Prostate gland (tissue), 2 donors: ENCODE data around the gene NOVA1. TPM values are rescaled to one million over a fixed set of nuclear protein-coding genes. Genes with fewer than 3 reads are reported as not detected.

Experiments
- DNase-seq: peaks from one replicate; pipeline ENCODE4 v3.0.0-alpha.2; 2019; ENCODE audit warnings: low spot score
- H3K27ac ChIP-seq, 2 donors: fragments of 200-600 bp; sonication (generic); 2 replicates each; pipeline ENCODE4 v1.5.1; 2017 to 2019
- H3K27me3 ChIP-seq: fragments of 200-600 bp; sonication (generic); replicated peaks from 2 replicates; pipeline ENCODE4 v1.5.1; 2019; ENCODE audit not compliant: insufficient read depth
- H3K36me3 ChIP-seq, 2 donors: fragments of 200-600 bp; sonication (generic); 1 replicate in 1 of 2; 2 replicates in 1 of 2; pipeline versions ENCODE4 v1.5.1 to v1.8.1; 2017 to 2019
- H3K4me1 ChIP-seq: fragments of 200-600 bp; sonication (generic); replicated peaks from 2 replicates; pipeline ENCODE4 v1.5.1; 2019
- H3K4me3 ChIP-seq, 2 donors: fragments of 200-600 bp; sonication (generic); 2 replicates each; pipeline ENCODE4 v1.5.1; 2017 to 2019
- H3K9me3 ChIP-seq: fragments of 200-600 bp; sonication (generic); 2 replicates; pipeline ENCODE4 v1.5.1; 2017
- CTCF ChIP-seq, 4 experiments: fragments of 200-600 bp in 2 of 4; fragments of 450-650 bp in 2 of 4; sonication (generic) in 2 of 4; IDR thresholded peaks; 1 replicate in 3 of 4; 2 replicates in 1 of 4; pipeline ENCODE4 v1.5.1; 2016 to 2019; ENCODE audit warnings: antibody characterized with exemption in 4 of 4, mild to moderate bottlenecking in 2 of 4, moderate library complexity in 2 of 4
- POLR2A ChIP-seq: fragments of 450-650 bp; IDR thresholded peaks from one replicate; pipeline ENCODE4 v1.6.1; 2016; ENCODE audit warnings: antibody characterized with exemption, mild to moderate bottlenecking
- POLR2AphosphoS5 ChIP-seq: sonication (generic); formaldehyde crosslinking; IDR thresholded peaks from one replicate; pipeline ENCODE4 v1.6.1; 2017; ENCODE audit warnings: antibody characterized with exemption
- WGBS: methylation state at CpG from one replicate; pipeline ENCODE4 v1.1.5; 2018; 5-methylcytosine and 5-hydroxymethylcytosine counted together
- intact Hi-C: fragments of 100-400 bp; cut with DNase I; formaldehyde crosslinking; loops from one replicate; pipeline ENCODE4 v1.14.2; 2022
- total RNA-seq, 2 donors: library from RNA; depleted of rRNA; stranded (reverse); fragments of >200 nt; gene quantifications; one replicate each; pipeline ENCODE4 v1.1.0, GENCODE V29; 2016

The NOVA1 gene
- total RNA-seq, 2 donors from 2014 or later = 1.8 to 8.1 TPM

DNA sequence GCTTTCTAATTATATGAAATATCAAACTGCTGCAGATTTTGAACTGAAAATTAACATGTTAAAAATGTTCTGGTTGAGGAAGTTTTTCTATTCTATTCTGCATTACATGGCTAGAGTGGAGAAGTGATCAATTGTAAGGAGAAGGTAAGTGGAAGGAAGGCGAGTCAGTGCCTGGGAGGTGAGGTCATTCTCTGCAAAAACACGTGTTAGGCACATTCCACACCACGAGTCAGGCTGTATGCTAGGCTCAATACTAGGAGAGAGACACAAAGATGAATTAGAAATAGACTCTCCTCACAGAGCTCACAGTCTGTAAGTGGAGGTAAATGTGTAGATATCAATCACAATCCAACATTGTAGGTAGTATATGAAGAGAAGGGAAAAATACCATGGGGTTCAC lies 194.1 kb downstream of the NOVA1 start:
- TF ChIP-seq POLR2A (no peak), CTCF (IDR thresholded peaks at IDR 0.05) (no peak), POLR2AphosphoS5 (no peak)
- H3K27me3 ChIP-seq = no peaks in the 10 kb centered on the region
- H3K9me3 ChIP-seq = no peaks in the 10 kb centered on the region
- 69% methylated on average over 3 of the region's 3 CpGs for WGBS
- intact Hi-C loops = no loop called here
- H3K27ac ChIP-seq = no peak overlapping the region
- no peaks in the 10 kb centered on the region for H3K36me3 ChIP-seq
- DNase-seq = no peak
- no peaks in the 10 kb centered on the region for H3K4me1 ChIP-seq
- no peak overlapping the region for H3K4me3 ChIP-seq

GRCh38 chr14:26402126-26402525 lies 195.7 kb downstream of the NOVA1 start:
- Histone ChIP-seq H3K4me1 (no peaks in the 10 kb centered on the region), H3K27ac (no peak overlapping the region), H3K4me3 (no peak overlapping the region), H3K36me3 (no peaks in the 10 kb centered on the region), H3K9me3 (no peaks in the 10 kb centered on the region), H3K27me3 (no peaks in the 10 kb centered on the region)
- no peak for DNase-seq
- intact Hi-C loops = no loop called here
- TF ChIP-seq POLR2AphosphoS5 (no peak), CTCF (IDR thresholded peaks at IDR 0.05) (no peak), POLR2A (no peak)
- 61% methylated on average over 2 of the region's 2 CpGs for WGBS

DNA sequence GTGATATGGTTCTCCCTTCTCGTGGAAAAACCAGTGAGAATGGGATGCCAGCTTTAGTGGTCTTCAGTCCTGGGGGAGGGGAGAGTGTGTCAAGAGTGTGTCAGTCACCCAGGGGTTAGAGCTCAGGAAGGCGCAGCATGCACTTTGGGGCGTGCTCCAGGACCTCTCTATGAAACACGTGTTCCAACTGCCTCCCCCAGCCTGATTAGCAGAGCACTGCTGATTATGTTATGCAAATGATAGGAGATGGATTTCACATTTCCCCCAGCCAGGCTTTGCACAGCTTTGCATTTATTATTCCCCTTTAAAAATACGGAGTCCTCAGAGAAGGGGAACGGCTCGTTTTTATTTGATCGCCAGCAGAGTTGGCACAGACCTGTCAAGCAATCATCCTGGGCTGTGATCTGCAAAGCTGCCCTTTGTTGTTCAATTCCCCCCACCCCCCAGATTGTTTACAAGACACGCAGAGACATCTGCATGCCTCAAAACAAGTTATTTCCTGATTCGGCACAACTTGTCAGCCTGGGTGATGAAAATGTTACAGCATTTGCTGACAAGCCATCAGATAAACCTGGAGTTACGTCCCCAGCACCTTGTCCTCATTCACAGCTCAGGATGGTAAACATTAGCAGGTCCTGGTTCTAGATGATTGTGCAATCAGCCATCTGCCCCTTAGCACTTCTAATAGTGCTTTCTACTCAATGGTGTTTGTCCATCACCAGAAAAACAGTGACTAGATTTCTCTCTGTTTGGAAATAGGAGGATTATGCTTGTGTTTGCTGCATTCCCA lies 196.5 kb downstream of the NOVA1 start:
- Histone ChIP-seq H3K4me1 (no peaks in the 10 kb centered on the region), H3K27me3 (no peaks in the 10 kb centered on the region), H3K9me3 (no peaks in the 10 kb centered on the region), H3K36me3 (no peaks in the 10 kb centered on the region), H3K27ac (no peak overlapping the region), H3K4me3 (no peak overlapping the region)
- peak; percentile 47 for TF ChIP-seq POLR2AphosphoS5
- no peak for TF ChIP-seq CTCF (IDR thresholded peaks at IDR 0.05)
- intact Hi-C loops = no loop called here
- WGBS = 27% methylated on average over 11 of the region's 11 CpGs
- DNase-seq = peak; percentile 16

GRCh38 chr14:26400373-26400772 lies 197.5 kb downstream of the NOVA1 start:
- WGBS = 96% methylated on average over 1 of the region's 1 CpG
- intact Hi-C loops = no loop called here

More at GRCh38 chr14:26400373-26400772, 197.5 kb downstream of the NOVA1 start:
- Histone ChIP-seq H3K4me3 (no peak overlapping the region), H3K9me3 (no peaks in the 10 kb centered on the region), H3K4me1 (no peaks in the 10 kb centered on the region), H3K27ac (no peak overlapping the region), H3K36me3 (no peaks in the 10 kb centered on the region), H3K27me3 (no peaks in the 10 kb centered on the region)
- TF ChIP-seq POLR2A (no peak), POLR2AphosphoS5 (no peak), CTCF (IDR thresholded peaks at IDR 0.05) (no peak)
- no peak for DNase-seq
